ENCODE measurements around the gene C11orf98. TPM values are rescaled to one million over a fixed set of nuclear protein-coding genes. Genes with fewer than 3 reads are reported as not detected.
A peak's percentile ranks its signal among the peaks of the same experiment; 100 is the strongest.

The C11orf98 gene
- total and polyA plus RNA-seq, 2 of the 13 experiments (the other 11 are each of a cell fraction or from before 2014, with no cell fraction given), result 30.4 to 91.8 TPM

DNA sequence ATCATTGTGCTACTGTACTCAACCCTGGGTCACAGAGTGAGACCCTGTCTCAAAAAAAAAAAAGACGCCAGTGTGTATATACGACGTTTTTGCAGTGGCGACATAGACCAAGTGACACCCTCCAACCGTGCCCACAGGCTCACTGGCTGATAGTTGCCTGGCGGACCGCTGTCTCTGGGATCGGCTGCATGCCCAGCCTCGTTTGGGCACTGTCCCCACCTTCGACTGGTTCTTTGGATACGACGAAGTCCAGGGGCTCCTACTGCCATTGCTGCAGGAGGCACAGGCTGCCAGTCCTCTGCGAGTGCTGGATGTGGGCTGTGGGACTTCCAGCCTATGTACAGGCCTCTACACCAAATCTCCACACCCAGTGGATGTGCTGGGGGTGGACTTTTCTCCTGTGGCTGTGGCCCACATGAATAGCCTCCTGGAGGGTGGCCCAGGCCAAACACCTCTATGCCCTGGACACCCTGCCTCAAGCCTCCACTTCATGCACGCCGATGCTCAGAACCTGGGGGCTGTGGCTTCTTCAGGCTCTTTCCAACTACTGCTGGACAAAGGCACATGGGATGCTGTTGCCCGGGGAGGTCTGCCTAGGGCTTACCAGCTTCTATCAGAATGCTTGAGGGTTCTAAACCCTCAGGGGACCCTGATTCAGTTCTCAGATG is 1.4 kb upstream of the C11orf98 start:
- in situ Hi-C loops (cut with HindIII; ENCODE audit: extremely low pct_ligation_motif_present, low pct_unique_long_range_greater_than_20kb), result no loop called here
- ChIA-PET CTCF (ENCODE audit: low intra/inter-chr PET ratio, low total read pairs) (no interaction called here), POLR2A (interaction anchor here (0.8 to 6.6 kb wide), 23 partner anchors 9 to 175 kb away, joined by 3 to 186 read pairs (median 24); partner anchors contain the start of genes B3GAT3, EEF1G, GANAB and HNRNPUL2)
- Histone ChIP-seq H2AFZ (ENCODE audit: low read length) (no peak overlapping the region), H3K79me2 (ENCODE audit: insufficient read depth, low read length) (peaks cover 42% of the 10 kb centered on the region), H3K4me3 (replicated peaks in 1 of 3; ENCODE audit: insufficient read depth in 1 of 3, low read depth in 2 of 3, low read length in 3 of 3) (peak overlapping the region; percentile 69 to 97 (median 91)), H3K9ac (ENCODE audit: insufficient read depth, low read depth, low read length) (peak overlapping the region; percentile 91), H4K20me1 (ENCODE audit: insufficient read depth, low read length) (no peaks in the 10 kb centered on the region; the same call in none of the 2 replicates), H3K36me3 (replicated peaks in 1 of 2; ENCODE audit: control insufficient read depth in 1 of 2, insufficient read depth in 2 of 2, low read length in 2 of 2) (peaks cover 0 to 15% of the 10 kb centered on the region in 2 experiments; a peak in 2 of 5 replicates), H3K4me2 (ENCODE audit: low read depth, low read length) (peak overlapping the region; percentile 85), H3K27me3 (ENCODE audit: control insufficient read depth in 1 of 2, insufficient read depth in 2 of 2, low read length in 2 of 2) (no peaks in the 10 kb centered on the region; a peak in 1 of 5 replicates), H3K9me3 (ENCODE audit: low read length) (no peaks in the 10 kb centered on the region), H3K4me1 (ENCODE audit: insufficient read depth, low read length) (peaks cover 57% of the 10 kb centered on the region), H3K27ac (ENCODE audit: extremely low read length, insufficient read depth, low read length) (peak overlapping the region; percentile 84)
- no TSS peak for BruUV-seq (replicated peaks)
- DNase-seq (ENCODE audit: low spot score), result no peak
- ATAC-seq, result peak; percentile 1
- intact Hi-C loops (cut with micrococcal nuclease; ENCODE audit: unreplicated experiment), result no loop called here
- 28% methylated on average over 4 of the region's 16 CpGs for WGBS (ENCODE audit: low lambda C conversion rate)
- no peak for FAIRE-seq
- TF ChIP-seq, protein P1, sequence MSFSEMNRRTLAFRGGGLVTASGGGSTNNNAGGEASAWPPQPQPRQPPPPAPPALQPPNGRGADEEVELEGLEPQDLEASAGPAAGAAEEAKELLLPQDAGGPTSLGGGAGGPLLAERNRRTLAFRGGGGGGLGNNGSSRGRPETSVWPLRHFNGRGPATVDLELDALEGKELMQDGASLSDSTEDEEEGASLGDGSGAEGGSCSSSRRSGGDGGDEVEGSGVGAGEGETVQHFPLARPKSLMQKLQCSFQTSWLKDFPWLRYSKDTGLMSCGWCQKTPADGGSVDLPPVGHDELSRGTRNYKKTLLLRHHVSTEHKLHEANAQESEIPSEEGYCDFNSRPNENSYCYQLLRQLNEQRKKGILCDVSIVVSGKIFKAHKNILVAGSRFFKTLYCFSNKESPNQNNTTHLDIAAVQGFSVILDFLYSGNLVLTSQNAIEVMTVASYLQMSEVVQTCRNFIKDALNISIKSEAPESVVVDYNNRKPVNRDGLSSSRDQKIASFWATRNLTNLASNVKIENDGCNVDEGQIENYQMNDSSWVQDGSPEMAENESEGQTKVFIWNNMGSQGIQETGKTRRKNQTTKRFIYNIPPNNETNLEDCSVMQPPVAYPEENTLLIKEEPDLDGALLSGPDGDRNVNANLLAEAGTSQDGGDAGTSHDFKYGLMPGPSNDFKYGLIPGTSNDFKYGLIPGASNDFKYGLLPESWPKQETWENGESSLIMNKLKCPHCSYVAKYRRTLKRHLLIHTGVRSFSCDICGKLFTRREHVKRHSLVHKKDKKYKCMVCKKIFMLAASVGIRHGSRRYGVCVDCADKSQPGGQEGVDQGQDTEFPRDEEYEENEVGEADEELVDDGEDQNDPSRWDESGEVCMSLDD (CRISPR knock-in tag; IDR thresholded peaks at IDR 0.05; ENCODE audit: borderline replicate concordance), result no peak
- TF ChIP-seq ZNF367 (CRISPR knock-in tag; IDR thresholded peaks at IDR 0.05; ENCODE audit: borderline replicate concordance) (no peak), ZFYVE20 (CRISPR knock-in tag; IDR thresholded peaks at IDR 0.05; ENCODE audit: borderline replicate concordance, low read depth) (no peak), MAFG (CRISPR knock-in tag; IDR thresholded peaks at IDR 0.05) (no peak), ZNF296 (CRISPR knock-in tag; conservative IDR thresholded peaks at IDR 0.05) (0 out of 2 replicates have a peak, but pooled peaks have one; percentile 32), NR2F1 (CRISPR knock-in tag; IDR thresholded peaks at IDR 0.05) (no peak), RBM22 (optimal IDR thresholded peaks at IDR 0.05; ENCODE audit: low read length) (peak; percentile 79), ZNF563 (CRISPR knock-in tag; IDR thresholded peaks at IDR 0.05) (no peak), HNRNPL (IDR thresholded peaks at IDR 0.05; ENCODE audit: low read depth, low read length) (0 out of 2 replicates have a peak, but pooled peaks have one; percentile 43), BHLHE40 (IDR thresholded peaks at IDR 0.05; ENCODE audit: low read length) (no peak), ATRX (CRISPR knock-in tag; IDR thresholded peaks at IDR 0.05; ENCODE audit: borderline replicate concordance) (no peak)
- TF ChIP-seq, protein P2, sequence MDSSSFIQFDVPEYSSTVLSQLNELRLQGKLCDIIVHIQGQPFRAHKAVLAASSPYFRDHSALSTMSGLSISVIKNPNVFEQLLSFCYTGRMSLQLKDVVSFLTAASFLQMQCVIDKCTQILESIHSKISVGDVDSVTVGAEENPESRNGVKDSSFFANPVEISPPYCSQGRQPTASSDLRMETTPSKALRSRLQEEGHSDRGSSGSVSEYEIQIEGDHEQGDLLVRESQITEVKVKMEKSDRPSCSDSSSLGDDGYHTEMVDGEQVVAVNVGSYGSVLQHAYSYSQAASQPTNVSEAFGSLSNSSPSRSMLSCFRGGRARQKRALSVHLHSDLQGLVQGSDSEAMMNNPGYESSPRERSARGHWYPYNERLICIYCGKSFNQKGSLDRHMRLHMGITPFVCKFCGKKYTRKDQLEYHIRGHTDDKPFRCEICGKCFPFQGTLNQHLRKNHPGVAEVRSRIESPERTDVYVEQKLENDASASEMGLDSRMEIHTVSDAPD (CRISPR knock-in tag; IDR thresholded peaks at IDR 0.05), result no peak
- TF ChIP-seq, protein P3, sequence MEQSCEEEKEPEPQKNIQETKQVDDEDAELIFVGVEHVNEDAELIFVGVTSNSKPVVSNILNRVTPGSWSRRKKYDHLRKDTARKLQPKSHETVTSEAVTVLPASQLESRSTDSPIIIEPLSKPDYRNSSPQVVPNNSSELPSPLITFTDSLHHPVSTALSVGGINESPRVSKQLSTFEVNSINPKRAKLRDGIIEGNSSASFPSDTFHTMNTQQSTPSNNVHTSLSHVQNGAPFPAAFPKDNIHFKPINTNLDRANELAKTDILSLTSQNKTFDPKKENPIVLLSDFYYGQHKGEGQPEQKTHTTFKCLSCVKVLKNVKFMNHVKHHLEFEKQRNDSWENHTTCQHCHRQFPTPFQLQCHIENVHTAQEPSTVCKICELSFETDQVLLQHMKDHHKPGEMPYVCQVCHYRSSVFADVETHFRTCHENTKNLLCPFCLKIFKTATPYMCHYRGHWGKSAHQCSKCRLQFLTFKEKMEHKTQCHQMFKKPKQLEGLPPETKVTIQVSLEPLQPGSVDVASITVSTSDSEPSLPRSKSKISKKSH (CRISPR knock-in tag; IDR thresholded peaks at IDR 0.05; ENCODE audit: borderline replicate concordance), result peak; percentile 64; the same call in 1 of the 2 replicates
- TF ChIP-seq, protein P4, sequence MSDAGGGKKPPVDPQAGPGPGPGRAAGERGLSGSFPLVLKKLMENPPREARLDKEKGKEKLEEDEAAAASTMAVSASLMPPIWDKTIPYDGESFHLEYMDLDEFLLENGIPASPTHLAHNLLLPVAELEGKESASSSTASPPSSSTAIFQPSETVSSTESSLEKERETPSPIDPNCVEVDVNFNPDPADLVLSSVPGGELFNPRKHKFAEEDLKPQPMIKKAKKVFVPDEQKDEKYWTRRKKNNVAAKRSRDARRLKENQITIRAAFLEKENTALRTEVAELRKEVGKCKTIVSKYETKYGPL (CRISPR knock-in tag; IDR thresholded peaks at IDR 0.05), result no peak

Data from HepG2 (cell line).